ENCODE results near the gene MRPL14.

- TF ChIP-seq CTCF (IDR thresholded peaks at IDR 0.05; ENCODE audit: low read depth, low read length): no peak
- TF ChIP-seq EZH2phosphoT487 (IDR thresholded peaks at IDR 0.05; ENCODE audit: low read depth): no peak
These were observed 8.6 kb upstream of the MRPL14 start for GRCh38 chr6:44135875-44136274.

All from OCI-LY3 (cell line).